ENCODE results near the gene SPON1. TPM values are rescaled to one million over a fixed set of nuclear protein-coding genes. Genes with fewer than 3 reads are reported as not detected.
"Not testable (repeated sequence)": the region's sequence is repeated elsewhere in the genome, so short reads cannot be mapped to it uniquely, and the experiment has no call there.

Gene SPON1
- total RNA-seq, 4 donors from 2014 or later: 42.6 to 74.0 (median 56.1) TPM

DNA sequence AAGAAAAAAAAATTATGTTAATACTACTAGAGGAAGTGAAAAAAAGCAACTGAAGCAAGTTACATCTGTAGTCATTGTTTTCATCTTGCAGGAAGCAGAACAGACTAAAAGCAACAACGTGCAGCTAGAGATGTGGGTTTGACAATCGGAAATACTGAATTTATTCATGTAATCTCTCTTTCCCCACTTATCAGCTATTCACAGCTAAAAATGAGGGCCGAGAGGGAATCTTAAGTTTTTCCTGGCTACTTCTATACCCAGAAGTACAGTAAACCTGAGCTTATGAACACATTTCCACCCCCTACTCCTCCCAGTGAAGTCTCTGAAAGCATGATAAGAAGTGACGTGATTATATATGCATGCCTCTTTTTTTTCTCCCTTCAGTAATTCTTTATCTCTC is 116.5 kb downstream of the SPON1 start:
- TF ChIP-seq EP300 (IDR thresholded peaks at IDR 0.05; ENCODE audit: low read depth) (no peak), POLR2AphosphoS5 (IDR thresholded peaks at IDR 0.05) (no peak), POLR2A (IDR thresholded peaks at IDR 0.05) (no peak)
- TF ChIP-seq, protein P1, sequence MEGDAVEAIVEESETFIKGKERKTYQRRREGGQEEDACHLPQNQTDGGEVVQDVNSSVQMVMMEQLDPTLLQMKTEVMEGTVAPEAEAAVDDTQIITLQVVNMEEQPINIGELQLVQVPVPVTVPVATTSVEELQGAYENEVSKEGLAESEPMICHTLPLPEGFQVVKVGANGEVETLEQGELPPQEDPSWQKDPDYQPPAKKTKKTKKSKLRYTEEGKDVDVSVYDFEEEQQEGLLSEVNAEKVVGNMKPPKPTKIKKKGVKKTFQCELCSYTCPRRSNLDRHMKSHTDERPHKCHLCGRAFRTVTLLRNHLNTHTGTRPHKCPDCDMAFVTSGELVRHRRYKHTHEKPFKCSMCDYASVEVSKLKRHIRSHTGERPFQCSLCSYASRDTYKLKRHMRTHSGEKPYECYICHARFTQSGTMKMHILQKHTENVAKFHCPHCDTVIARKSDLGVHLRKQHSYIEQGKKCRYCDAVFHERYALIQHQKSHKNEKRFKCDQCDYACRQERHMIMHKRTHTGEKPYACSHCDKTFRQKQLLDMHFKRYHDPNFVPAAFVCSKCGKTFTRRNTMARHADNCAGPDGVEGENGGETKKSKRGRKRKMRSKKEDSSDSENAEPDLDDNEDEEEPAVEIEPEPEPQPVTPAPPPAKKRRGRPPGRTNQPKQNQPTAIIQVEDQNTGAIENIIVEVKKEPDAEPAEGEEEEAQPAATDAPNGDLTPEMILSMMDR (IDR thresholded peaks at IDR 0.05): no peak
- H3K4me1 ChIP-seq: peaks cover 0 to 3% (median 0%) of the 10 kb centered on the region in 4 donors
- no peaks in the 10 kb centered on the region for H3K27me3 ChIP-seq
- intact Hi-C loops (cut with DNase I; ENCODE audit: low total_unique reads) (no loop called here), in situ Hi-C loops (cut with MboI; ENCODE audit: low pct_ligation_motif_present in 1 of 4, low pct_unique_long_range_greater_than_20kb in 1 of 4, low sequenced_read_pairs in 3 of 4) (no loop called here)
- WGBS, 2 donors (ENCODE audit: low coverage in 1 of 2): 48 to 56% methylated on average over 4 of the region's 4 CpGs
- H3K4me3 ChIP-seq: no peak overlapping the region
- no peaks in the 10 kb centered on the region for H3K9me3 ChIP-seq
- H3K27ac ChIP-seq: no peak overlapping the region
- H3K36me3 ChIP-seq: no peaks in the 10 kb centered on the region
- no peak for DNase-seq

DNA sequence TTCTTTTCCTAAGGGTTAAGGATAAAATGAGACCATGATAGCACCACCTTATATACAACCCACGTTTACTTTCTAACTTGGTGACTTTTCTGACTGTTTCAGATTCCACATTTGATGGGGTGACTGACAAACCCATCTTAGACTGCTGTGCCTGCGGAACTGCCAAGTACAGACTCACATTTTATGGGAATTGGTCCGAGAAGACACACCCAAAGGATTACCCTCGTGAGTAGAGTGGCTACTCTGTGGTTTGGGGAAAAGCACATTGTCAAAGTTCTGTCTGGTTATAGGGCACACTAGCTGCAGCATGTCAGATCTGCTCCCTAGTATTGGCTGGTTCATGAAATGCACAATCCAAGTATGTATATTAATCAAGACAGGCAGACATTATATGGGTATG is 117.3 kb downstream of the SPON1 start:
- TF ChIP-seq POLR2A (IDR thresholded peaks at IDR 0.05): no peak
- in situ Hi-C loops (cut with MboI; ENCODE audit: low pct_ligation_motif_present in 1 of 4, low pct_unique_long_range_greater_than_20kb in 1 of 4, low sequenced_read_pairs in 3 of 4) (no loop called here), intact Hi-C loops (cut with DNase I; ENCODE audit: low total_unique reads) (no loop called here)
- DNase-seq: no peak
- peaks cover 0 to 3% of the 10 kb centered on the region in 2 donors for H3K9me3 ChIP-seq
- no peak overlapping the region for H3K4me3 ChIP-seq
- H3K36me3 ChIP-seq: no peaks in the 10 kb centered on the region
- H3K27ac ChIP-seq: no peak overlapping the region
- H3K27me3 ChIP-seq: no peaks in the 10 kb centered on the region
- H3K4me1 ChIP-seq: peaks cover 0 to 3% (median 0%) of the 10 kb centered on the region in 4 donors
- 63 to 72% methylated on average over 3 to 4 of the region's 4 CpGs for WGBS, 2 donors (ENCODE audit: low coverage in 1 of 2)

- intact Hi-C loops (cut with DNase I; ENCODE audit: low total_unique reads) (no loop called here), in situ Hi-C loops (cut with MboI; ENCODE audit: low pct_ligation_motif_present in 1 of 4, low pct_unique_long_range_greater_than_20kb in 1 of 4, low sequenced_read_pairs in 3 of 4) (no loop called here)
Measured at GRCh38 chr11:14081581-14082231, 119.2 kb downstream of the SPON1 start.

GRCh38 chr11:14082338-14082737 is 119.8 kb downstream of the SPON1 start:
- Histone ChIP-seq H3K9me3 (peaks cover 0 to 3% of the 10 kb centered on the region in 2 donors), H3K36me3 (no peaks in the 10 kb centered on the region), H3K4me3 (no peak overlapping the region), H3K27ac (peak overlapping the region in 3 of 4 donors; percentile 1 to 55 (median 11)), H3K27me3 (no peaks in the 10 kb centered on the region), H3K4me1 (peaks cover 0 to 3% (median 0%) of the 10 kb centered on the region in 4 donors)
- DNase-seq: no peak
- intact Hi-C loops (cut with DNase I; ENCODE audit: low total_unique reads) (no loop called here), in situ Hi-C loops (cut with MboI; ENCODE audit: low pct_ligation_motif_present in 1 of 4, low pct_unique_long_range_greater_than_20kb in 1 of 4, low sequenced_read_pairs in 3 of 4) (no loop called here)
- WGBS, 2 donors (ENCODE audit: low coverage in 1 of 2): 44 to 61% methylated on average over 5 of the region's 5 CpGs
- TF ChIP-seq, protein P1 (IDR thresholded peaks at IDR 0.05): no peak
- TF ChIP-seq POLR2AphosphoS5 (IDR thresholded peaks at IDR 0.05): no peak
- no peak for TF ChIP-seq EP300 (IDR thresholded peaks at IDR 0.05; ENCODE audit: low read depth)
- TF ChIP-seq POLR2A (IDR thresholded peaks at IDR 0.05): no peak

More at GRCh38 chr11:14081581-14082231, 119.2 kb downstream of the SPON1 start:
- 57 to 66% methylated on average over 3 to 6 of the region's 6 CpGs for WGBS, 2 donors (ENCODE audit: low coverage in 1 of 2)
- peaks cover 0 to 3% (median 0%) of the 10 kb centered on the region in 4 donors for H3K4me1 ChIP-seq
- H3K27ac ChIP-seq: peak overlapping the region; percentile 16 to 55 (median 32)
- no peak overlapping the region for H3K4me3 ChIP-seq
- no peak for DNase-seq
- TF ChIP-seq, protein P1 (IDR thresholded peaks at IDR 0.05): no peak
- TF ChIP-seq POLR2AphosphoS5 (IDR thresholded peaks at IDR 0.05): no peak
- no peak for TF ChIP-seq EP300 (IDR thresholded peaks at IDR 0.05; ENCODE audit: low read depth)
- no peak for TF ChIP-seq POLR2A (IDR thresholded peaks at IDR 0.05)
- H3K36me3 ChIP-seq: no peaks in the 10 kb centered on the region
- H3K27me3 ChIP-seq: no peaks in the 10 kb centered on the region
- H3K9me3 ChIP-seq: peaks cover 0 to 3% of the 10 kb centered on the region in 2 donors

GRCh38 chr11:14088861-14089260 is 126.3 kb downstream of the SPON1 start:
- DNase-seq; H3K27me3 ChIP-seq; H3K4me1 ChIP-seq; H3K9me3 ChIP-seq; H3K36me3 ChIP-seq; H3K27ac ChIP-seq; in situ Hi-C loops (cut with MboI; ENCODE audit: low pct_ligation_motif_present in 1 of 4, low pct_unique_long_range_greater_than_20kb in 1 of 4, low sequenced_read_pairs in 3 of 4); H3K4me3 ChIP-seq: not testable (repeated sequence)
- intact Hi-C loops (cut with DNase I; ENCODE audit: low total_unique reads): loop anchor here (5.0 kb wide), 1 partner anchor 243 kb away; no protein-coding TSS in a partner anchor
- WGBS, 2 donors (ENCODE audit: low coverage in 1 of 2): 71 to 81% methylated on average over 1 to 2 of the region's 2 CpGs

Measured in transverse colon (tissue), 4 donors.